Tibial nerve (tissue), 4 donors: ENCODE data around the gene SPTBN5. TPM values are rescaled to one million over a fixed set of nuclear protein-coding genes. Genes with fewer than 3 reads are reported as not detected.

Experiments used
- DNase-seq, 2 donors: peaks; one replicate each; pipeline ENCODE4 v3.0.0-alpha.2; 2019; ENCODE audit warnings: low spot score in 2 of 2
- H3K27ac ChIP-seq, 4 donors: fragments of 200-600 bp; sonication (generic) in 3 of 4; one replicate each; pipeline ENCODE4 v1.5.1; 2017 to 2019; ENCODE audit warnings: mild to moderate bottlenecking in 1 of 4
- H3K27me3 ChIP-seq, 2 donors: fragments of 200-600 bp; sonication (generic) in 1 of 2; one replicate each; pipeline versions ENCODE4 v1.5.1 to v1.6.0; 2017 to 2019
- H3K36me3 ChIP-seq, 3 donors: fragments of 200-600 bp; sonication (generic); one replicate each; pipeline ENCODE4 v1.5.1; 2018 to 2019
- H3K4me1 ChIP-seq, 4 donors: fragments of 200-600 bp; sonication (generic) in 3 of 4; one replicate each; pipeline ENCODE4 v1.5.1; 2017 to 2019
- H3K4me3 ChIP-seq, 4 donors: fragments of 200-600 bp; sonication (generic) in 3 of 4; one replicate each; pipeline ENCODE4 v1.5.1; 2017 to 2019; ENCODE audit warnings: mild to moderate bottlenecking in 1 of 4, moderate library complexity in 1 of 4
- H3K9me3 ChIP-seq, 4 donors: fragments of 200-600 bp; sonication (generic) in 3 of 4; one replicate each; pipeline ENCODE4 v1.5.1; 2017 to 2019
- EP300 ChIP-seq, 2 donors: sonication (generic); formaldehyde crosslinking; IDR thresholded peaks; one replicate each; pipeline ENCODE4 v1.6.1; 2017; ENCODE audit warnings: antibody characterized with exemption in 2 of 2, mild to moderate bottlenecking in 1 of 2
- POLR2A ChIP-seq, 2 donors: fragments of 450-650 bp; IDR thresholded peaks; one replicate each; pipeline ENCODE4 v1.6.1; 2017; ENCODE audit warnings: antibody characterized with exemption in 2 of 2, mild to moderate bottlenecking in 2 of 2, moderate library complexity in 2 of 2
- WGBS, 2 donors: methylation state at CpG; one replicate each; pipeline ENCODE4 v1.1.5; 2018; 5-methylcytosine and 5-hydroxymethylcytosine counted together
- total RNA-seq, 4 donors: library from RNA; depleted of rRNA; stranded (reverse); fragments of >200 nt; gene quantifications; one replicate each; pipeline ENCODE4 v1.1.0, GENCODE V29; 2016
- TF ChIP-seq, protein P1 (sequence below), 5 experiments: fragments of 200-600 bp in 3 of 5; fragments of 450-650 bp in 2 of 5; sonication (generic) in 3 of 5; IDR thresholded peaks; one replicate each; pipeline ENCODE4 v1.5.1; 2016 to 2019; ENCODE audit warnings: antibody characterized with exemption in 5 of 5, mild to moderate bottlenecking in 3 of 5, moderate library complexity in 2 of 5

Gene SPTBN5
- total RNA-seq, 4 donors from 2014 or later, result 16.5 to 34.5 (median 19.9) TPM

GRCh38 chr15:41861736-41862356, 32.0 kb downstream of the SPTBN5 start:
- WGBS, 2 donors, result 86 to 93% methylated on average over 17 to 18 of the region's 18 CpGs
- H3K4me1 ChIP-seq, result peaks cover 0 to 10% (median 0%) of the 10 kb centered on the region in 4 donors
- TF ChIP-seq, protein P1, sequence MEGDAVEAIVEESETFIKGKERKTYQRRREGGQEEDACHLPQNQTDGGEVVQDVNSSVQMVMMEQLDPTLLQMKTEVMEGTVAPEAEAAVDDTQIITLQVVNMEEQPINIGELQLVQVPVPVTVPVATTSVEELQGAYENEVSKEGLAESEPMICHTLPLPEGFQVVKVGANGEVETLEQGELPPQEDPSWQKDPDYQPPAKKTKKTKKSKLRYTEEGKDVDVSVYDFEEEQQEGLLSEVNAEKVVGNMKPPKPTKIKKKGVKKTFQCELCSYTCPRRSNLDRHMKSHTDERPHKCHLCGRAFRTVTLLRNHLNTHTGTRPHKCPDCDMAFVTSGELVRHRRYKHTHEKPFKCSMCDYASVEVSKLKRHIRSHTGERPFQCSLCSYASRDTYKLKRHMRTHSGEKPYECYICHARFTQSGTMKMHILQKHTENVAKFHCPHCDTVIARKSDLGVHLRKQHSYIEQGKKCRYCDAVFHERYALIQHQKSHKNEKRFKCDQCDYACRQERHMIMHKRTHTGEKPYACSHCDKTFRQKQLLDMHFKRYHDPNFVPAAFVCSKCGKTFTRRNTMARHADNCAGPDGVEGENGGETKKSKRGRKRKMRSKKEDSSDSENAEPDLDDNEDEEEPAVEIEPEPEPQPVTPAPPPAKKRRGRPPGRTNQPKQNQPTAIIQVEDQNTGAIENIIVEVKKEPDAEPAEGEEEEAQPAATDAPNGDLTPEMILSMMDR (IDR thresholded peaks at IDR 0.05), result no peak
- TF ChIP-seq EP300 (IDR thresholded peaks at IDR 0.05) (no peak), POLR2A (IDR thresholded peaks at IDR 0.05) (no peak)

DNA sequence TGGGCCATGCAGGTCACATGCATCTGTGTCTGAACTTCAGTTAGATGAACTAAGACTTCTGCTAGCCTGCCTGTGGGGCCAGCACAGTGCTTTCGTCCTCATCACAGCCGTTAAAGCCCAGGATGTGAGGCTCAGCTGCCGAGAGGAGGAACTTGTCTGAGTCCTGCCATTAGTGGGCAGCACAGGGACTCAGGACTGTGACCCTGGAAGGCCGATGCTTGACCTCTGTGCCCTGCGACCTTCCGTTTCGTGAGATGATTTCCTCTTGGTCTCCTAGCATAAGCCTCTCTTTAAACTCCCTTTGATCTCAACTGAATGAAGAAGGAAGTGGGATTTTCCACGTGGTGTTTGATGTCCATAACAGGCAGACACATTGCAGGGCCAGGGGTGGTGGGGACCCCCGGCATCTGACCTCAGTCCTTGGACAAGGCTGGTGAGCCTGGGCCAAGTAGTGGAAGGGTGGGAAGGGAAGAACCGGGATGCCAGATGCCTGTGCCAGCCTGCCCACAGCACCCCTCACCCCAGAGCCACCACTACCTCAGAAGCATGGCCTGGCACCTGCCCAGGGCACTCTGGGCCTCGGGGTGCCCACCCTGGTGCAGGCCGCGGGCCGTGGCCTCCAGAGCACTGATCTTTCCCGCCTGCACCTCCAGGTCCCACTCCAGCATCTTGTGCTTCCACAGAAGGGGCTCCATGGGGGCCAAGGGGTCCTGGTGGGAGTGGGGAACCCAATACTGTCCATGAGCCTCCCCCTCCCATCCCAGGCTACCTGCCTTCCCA, 33.6 kb downstream of the SPTBN5 start:
- TF ChIP-seq POLR2A (IDR thresholded peaks at IDR 0.05) (no peak), EP300 (IDR thresholded peaks at IDR 0.05) (no peak)
- TF ChIP-seq, protein P1 (IDR thresholded peaks at IDR 0.05), result no peak
- Histone ChIP-seq H3K36me3 (peaks cover 0 to 5% (median 0%) of the 10 kb centered on the region in 3 donors), H3K27ac (no peak overlapping the region), H3K4me3 (no peak overlapping the region), H3K4me1 (peaks cover 0 to 3% (median 0%) of the 10 kb centered on the region in 4 donors), H3K27me3 (peaks cover 0 to 16% of the 10 kb centered on the region in 2 donors), H3K9me3 (no peaks in the 10 kb centered on the region)
- WGBS, 2 donors, result 51 to 54% methylated on average over 14 to 15 of the region's 15 CpGs
- no peak for DNase-seq

More at GRCh38 chr15:41861736-41862356, 32.0 kb downstream of the SPTBN5 start:
- Histone ChIP-seq H3K27me3 (peaks cover 0 to 3% of the 10 kb centered on the region in 2 donors), H3K4me3 (no peak overlapping the region), H3K36me3 (peaks cover 0 to 5% (median 0%) of the 10 kb centered on the region in 3 donors), H3K27ac (no peak overlapping the region), H3K9me3 (no peaks in the 10 kb centered on the region)
- DNase-seq, result no peak

GRCh38 chr15:41858756-41859155, 35.1 kb downstream of the SPTBN5 start:
- Histone ChIP-seq H3K27me3 (peaks cover 0 to 29% of the 10 kb centered on the region in 2 donors), H3K27ac (no peak overlapping the region), H3K4me1 (peaks cover 0 to 3% (median 0%) of the 10 kb centered on the region in 4 donors), H3K9me3 (no peaks in the 10 kb centered on the region), H3K4me3 (no peak overlapping the region), H3K36me3 (peaks cover 0 to 5% (median 0%) of the 10 kb centered on the region in 3 donors)
- no peak for TF ChIP-seq POLR2A (IDR thresholded peaks at IDR 0.05)
- no peak for TF ChIP-seq EP300 (IDR thresholded peaks at IDR 0.05)
- TF ChIP-seq, protein P1 (IDR thresholded peaks at IDR 0.05), result no peak
- 85 to 94% methylated on average over 8 to 15 of the region's 15 CpGs for WGBS, 2 donors
- no peak for DNase-seq

- TF ChIP-seq POLR2A (IDR thresholded peaks at IDR 0.05) (no peak), EP300 (IDR thresholded peaks at IDR 0.05) (no peak)
- TF ChIP-seq, protein P1 (IDR thresholded peaks at IDR 0.05), result no peak
- no peak for DNase-seq
- no peak overlapping the region for H3K4me3 ChIP-seq
- H3K9me3 ChIP-seq, result no peaks in the 10 kb centered on the region
- peaks cover 0 to 3% (median 0%) of the 10 kb centered on the region in 4 donors for H3K4me1 ChIP-seq
- no peak overlapping the region for H3K27ac ChIP-seq
- WGBS, 2 donors, result 71 to 90% methylated on average over 4 to 9 of the region's 9 CpGs
- H3K36me3 ChIP-seq, result peaks cover 0 to 5% (median 0%) of the 10 kb centered on the region in 3 donors
- peaks cover 0 to 39% of the 10 kb centered on the region in 2 donors for H3K27me3 ChIP-seq
Measured at GRCh38 chr15:41857316-41857715, 36.5 kb downstream of the SPTBN5 start.

DNA sequence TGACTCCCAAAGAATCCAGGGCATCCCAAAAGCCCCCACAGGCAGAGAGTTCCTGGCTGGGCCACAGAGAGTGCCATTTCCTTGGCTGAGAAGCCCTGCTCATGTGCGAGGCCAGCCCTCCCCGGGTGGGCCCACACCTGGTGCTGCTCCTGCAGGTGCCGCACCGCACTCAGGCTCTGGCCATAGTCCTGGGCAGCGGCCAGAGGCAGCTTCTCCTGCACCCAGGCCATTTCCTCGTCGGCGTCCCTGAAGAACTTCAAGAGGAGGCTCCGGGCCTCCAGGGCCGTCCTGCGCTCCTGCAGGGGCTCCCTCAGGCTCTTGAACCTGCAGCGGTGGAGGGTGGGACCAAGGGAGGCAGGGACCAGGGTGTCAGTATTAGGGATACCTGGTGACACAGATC, 37.1 kb downstream of the SPTBN5 start:
- TF ChIP-seq, protein P1 (IDR thresholded peaks at IDR 0.05), result no peak
- TF ChIP-seq EP300 (IDR thresholded peaks at IDR 0.05) (no peak), POLR2A (IDR thresholded peaks at IDR 0.05) (no peak)
- Histone ChIP-seq H3K27me3 (peaks cover 0 to 39% of the 10 kb centered on the region in 2 donors), H3K36me3 (peaks cover 0 to 5% (median 0%) of the 10 kb centered on the region in 3 donors), H3K9me3 (no peaks in the 10 kb centered on the region), H3K27ac (no peak overlapping the region), H3K4me3 (no peak overlapping the region), H3K4me1 (peaks cover 0 to 3% (median 0%) of the 10 kb centered on the region in 4 donors)
- no peak for DNase-seq
- 98 to 100% methylated on average over 3 to 7 of the region's 12 CpGs for WGBS, 2 donors
